HEK293T (cell line): ENCODE data around the gene NUP107.
A peak's percentile ranks its signal among the peaks of the same experiment; 100 is the strongest.

Experiments used
- CTCF ChIA-PET: fragments of 350-600 bp; formaldehyde crosslinking; extraction: SDS; loops from one replicate; lab custom pipeline; 2021; ENCODE audit warnings: antibody characterized with exemption, inconsistent platforms; lab: Yijun Ruan, JAX
- POLR2A ChIA-PET: fragments of 350-600 bp; formaldehyde crosslinking; extraction: SDS; loops from one replicate; lab custom pipeline; 2020; ENCODE audit warnings: antibody characterized with exemption, inconsistent platforms; lab: Yijun Ruan, JAX
- DNase-seq: peaks from one replicate; pipeline ENCODE4 v3.0.0; 2012; ENCODE audit warnings: mixed read lengths; ENCODE audit errors: extremely low spot score
- ARNT ChIP-seq: fragments of 450-650 bp; IDR thresholded peaks from 2 replicates; pipeline ENCODE4 v1.6.1; 2017; ENCODE audit warnings: mild to moderate bottlenecking
- BHLHE40 ChIP-seq: fragments of 450-650 bp; IDR thresholded peaks from 2 replicates; pipeline ENCODE4 v1.6.1; 2016; ENCODE audit warnings: mild to moderate bottlenecking, moderate library complexity, borderline replicate concordance
- CTBP1 ChIP-seq: fragments of 450-650 bp; IDR thresholded peaks from 2 replicates; pipeline ENCODE4 v1.6.1; 2016; ENCODE audit warnings: borderline replicate concordance
- ELF4 ChIP-seq: fragments of 450-650 bp; IDR thresholded peaks from 2 replicates; pipeline ENCODE4 v1.6.1; 2017; ENCODE audit warnings: antibody characterized with exemption
- FOXA1 ChIP-seq: fragments of 450-650 bp; IDR thresholded peaks from 2 replicates; pipeline ENCODE4 v1.6.1; 2016; ENCODE audit warnings: mild to moderate bottlenecking
- FOXK2 ChIP-seq: fragments of 450-650 bp; IDR thresholded peaks from 2 replicates; pipeline ENCODE4 v1.6.1; 2016; ENCODE audit warnings: mild to moderate bottlenecking
- FOXM1 ChIP-seq: fragments of 450-650 bp; IDR thresholded peaks from 2 replicates; pipeline ENCODE4 v1.6.1; 2017; ENCODE audit warnings: mild to moderate bottlenecking, borderline replicate concordance
- HDGF ChIP-seq: fragments of 450-650 bp; IDR thresholded peaks from 2 replicates; pipeline ENCODE4 v1.6.1; 2017; ENCODE audit warnings: antibody characterized with exemption, borderline replicate concordance
- L3MBTL2 ChIP-seq: fragments of 450-650 bp; conservative IDR thresholded peaks from 2 replicates; pipeline ENCODE4 v1.6.1; 2016; ENCODE audit warnings: mild to moderate bottlenecking
- LEF1 ChIP-seq: fragments of 450-650 bp; IDR thresholded peaks from 2 replicates; pipeline ENCODE4 v1.6.1; 2017; ENCODE audit warnings: mild to moderate bottlenecking, borderline replicate concordance
- NFRKB ChIP-seq: fragments of 450-650 bp; IDR thresholded peaks from 2 replicates; pipeline ENCODE4 v1.6.1; 2016; ENCODE audit warnings: mild to moderate bottlenecking, moderate library complexity
- SP1 ChIP-seq: fragments of 450-650 bp; IDR thresholded peaks from 2 replicates; pipeline ENCODE4 v1.6.1; 2017
- SUZ12 ChIP-seq: fragments of 450-650 bp; IDR thresholded peaks from 2 replicates; pipeline ENCODE4 v1.6.1; 2016; ENCODE audit warnings: mild to moderate bottlenecking
- TARDBP ChIP-seq: fragments of 450-650 bp; IDR thresholded peaks from 2 replicates; pipeline ENCODE4 v1.6.1; 2016
- ZNF384 ChIP-seq: fragments of 450-650 bp; IDR thresholded peaks from 2 replicates; pipeline ENCODE4 v1.6.1; 2016
- TF ChIP-seq, protein P1 (sequence below): fragments of 450-650 bp; IDR thresholded peaks from 2 replicates; pipeline ENCODE4 v1.6.1; 2016

NUP107 gene

DNA sequence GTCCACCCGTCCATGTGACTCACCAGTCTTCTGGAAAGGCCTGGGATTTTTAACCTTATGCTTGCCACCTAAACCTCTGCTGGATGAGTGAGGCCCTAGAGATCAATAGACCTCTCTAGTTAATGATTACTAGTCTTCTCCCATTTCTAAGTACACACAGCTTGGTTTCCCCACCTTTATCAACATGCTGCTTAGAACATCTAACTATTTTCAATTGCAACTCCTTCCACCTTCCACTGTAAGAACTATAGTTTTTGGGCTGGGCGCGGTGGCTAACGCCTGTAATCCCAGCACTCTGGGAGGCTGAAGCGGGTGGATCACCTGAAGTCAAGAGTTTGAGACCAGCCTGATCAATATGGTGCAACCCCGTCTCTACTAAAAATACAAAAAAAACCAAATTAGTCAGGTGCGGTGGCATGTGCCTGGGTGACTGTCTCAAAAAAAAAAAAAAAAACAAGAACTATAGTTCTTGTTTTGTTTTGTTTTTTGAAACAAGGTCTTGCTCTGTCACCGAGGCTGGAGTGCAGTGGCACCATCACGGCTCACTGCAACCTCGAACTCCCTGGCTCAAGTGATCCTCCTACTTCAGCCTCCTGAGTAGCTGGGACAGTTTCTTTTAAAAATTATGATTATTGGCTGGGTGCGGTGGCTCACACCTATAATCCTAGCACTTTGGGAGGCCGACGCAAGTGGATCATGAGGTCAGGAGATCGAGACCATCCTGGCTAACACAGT lies 102.5 kb downstream of the NUP107 start:
- no peak for DNase-seq
- TF ChIP-seq SUZ12 (no peak), L3MBTL2 (no peak), HDGF (no peak), NFRKB (no peak), SP1 (no peak), TARDBP (no peak), ELF4 (no peak), FOXK2 (no peak), ZNF384 (no peak), CTBP1 (no peak), FOXA1 (no peak), BHLHE40 (no peak)
- TF ChIP-seq, protein P1, sequence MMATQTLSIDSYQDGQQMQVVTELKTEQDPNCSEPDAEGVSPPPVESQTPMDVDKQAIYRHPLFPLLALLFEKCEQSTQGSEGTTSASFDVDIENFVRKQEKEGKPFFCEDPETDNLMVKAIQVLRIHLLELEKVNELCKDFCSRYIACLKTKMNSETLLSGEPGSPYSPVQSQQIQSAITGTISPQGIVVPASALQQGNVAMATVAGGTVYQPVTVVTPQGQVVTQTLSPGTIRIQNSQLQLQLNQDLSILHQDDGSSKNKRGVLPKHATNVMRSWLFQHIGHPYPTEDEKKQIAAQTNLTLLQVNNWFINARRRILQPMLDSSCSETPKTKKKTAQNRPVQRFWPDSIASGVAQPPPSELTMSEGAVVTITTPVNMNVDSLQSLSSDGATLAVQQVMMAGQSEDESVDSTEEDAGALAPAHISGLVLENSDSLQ, result no peak
- CTCF ChIA-PET, result no interaction called here
- POLR2A ChIA-PET, result interaction anchor here (0.6 kb wide), 1 partner anchor 181 kb away, joined by 3 read pairs; no protein-coding TSS in a partner anchor

- TF ChIP-seq, protein P1, result no peak
- TF ChIP-seq ZNF384 (no peak), CTBP1 (no peak), FOXA1 (no peak), ELF4 (no peak)
- ChIA-PET CTCF (no interaction called here), POLR2A (no interaction called here)
- DNase-seq, result no peak
These were observed 103.5 kb downstream of the NUP107 start for GRCh38 chr12:68790081-68790951.

GRCh38 chr12:68790952-68791234 lies 104.1 kb downstream of the NUP107 start:
- TF ChIP-seq SUZ12, result no peak
- no peak for TF ChIP-seq SP1
- TF ChIP-seq FOXM1, result no peak
- no peak for TF ChIP-seq NFRKB
- TF ChIP-seq FOXK2, result no peak
- CTCF ChIA-PET, result no interaction called here

GRCh38 chr12:68791897-68792481 lies 105.2 kb downstream of the NUP107 start:
- TF ChIP-seq LEF1 (no peak), BHLHE40 (no peak), FOXM1 (no peak), ELF4 (no peak), ARNT (no peak)
- POLR2A ChIA-PET, result interaction anchor here (1.0 kb wide), 1 partner anchor 16 kb away, joined by 3 read pairs; the partner anchor contains the start of gene MDM2
- CTCF ChIA-PET, result no interaction called here
- no peak for DNase-seq

More at GRCh38 chr12:68790952-68791234, 104.1 kb downstream of the NUP107 start:
- no peak for DNase-seq
- POLR2A ChIA-PET, result no interaction called here

GRCh38 chr12:68792952-68793351 lies 106.2 kb downstream of the NUP107 start:
- peak; percentile 68 for DNase-seq
- ChIA-PET CTCF (interaction anchor here (1.0 kb wide), 1 partner anchor 16 kb away, joined by 3 read pairs; no protein-coding TSS in a partner anchor), POLR2A (interaction anchor here (0.7 to 1.1 kb wide), 3 partner anchors 15 to 28 kb away, joined by 3 to 4 read pairs (median 4); partner anchors contain the start of gene MDM2)
- TF ChIP-seq, protein P1, result no peak
- TF ChIP-seq ZNF384, result no peak
- TF ChIP-seq FOXA1, result no peak
- TF ChIP-seq ARNT, result no peak
- no peak for TF ChIP-seq SP1
- TF ChIP-seq L3MBTL2, result no peak
- TF ChIP-seq SUZ12, result no peak
- no peak for TF ChIP-seq FOXM1
- TF ChIP-seq NFRKB, result no peak
- TF ChIP-seq BHLHE40, result no peak
- TF ChIP-seq LEF1, result no peak
- TF ChIP-seq FOXK2, result no peak
- no peak for TF ChIP-seq ELF4
- TF ChIP-seq CTBP1, result no peak

DNA sequence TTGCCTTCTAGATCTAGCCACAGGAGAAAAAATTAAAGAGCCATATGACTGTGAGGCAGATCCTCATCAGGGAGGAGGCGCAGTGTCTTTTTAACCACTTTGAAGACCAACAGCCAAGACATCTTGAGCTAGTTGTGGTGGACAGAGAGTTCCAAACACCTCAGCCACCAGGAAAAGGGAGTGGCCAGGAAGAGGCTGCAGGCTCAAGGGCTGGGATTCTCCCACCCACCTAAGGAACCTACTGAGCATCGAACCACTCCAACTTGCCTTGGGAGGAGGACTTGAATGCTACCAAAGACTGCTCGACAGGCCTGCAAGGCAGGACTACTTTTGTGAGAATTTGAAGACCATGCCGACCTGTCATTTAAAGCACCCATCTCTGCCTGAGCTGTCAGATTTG lies 106.7 kb downstream of the NUP107 start:
- ChIA-PET POLR2A (interaction anchor here (0.7 to 1.1 kb wide), 3 partner anchors 14 to 28 kb away, joined by 3 to 4 read pairs (median 4); partner anchors contain the start of gene MDM2), CTCF (interaction anchor here (1.0 kb wide), 1 partner anchor 16 kb away, joined by 3 read pairs; no protein-coding TSS in a partner anchor)
- DNase-seq, result no peak
- TF ChIP-seq, protein P1, result no peak
- TF ChIP-seq ARNT (no peak), SP1 (no peak), ZNF384 (no peak), HDGF (no peak), L3MBTL2 (no peak), NFRKB (no peak), SUZ12 (no peak), ELF4 (no peak), BHLHE40 (no peak), TARDBP (no peak), FOXM1 (no peak), FOXA1 (no peak), LEF1 (no peak), FOXK2 (no peak), CTBP1 (no peak)
